DND-41 (cell line): ENCODE data around the gene TTC9C.

Experiments
- EZH2 ChIP-seq: IDR thresholded peaks from 3 replicates; pipeline ENCODE4 v1.6.1; 2012; ENCODE audit warnings: borderline replicate concordance, low read depth, mild to moderate bottlenecking, moderate library complexity, low read length, inconsistent platforms; ENCODE audit not compliant: severe bottlenecking
- TF ChIP-seq, protein P1 (sequence below): IDR thresholded peaks from 2 replicates; pipeline ENCODE4 v1.5.1; 2012; ENCODE audit warnings: borderline replicate concordance, low read length, moderate library complexity, mild to moderate bottlenecking; ENCODE audit not compliant: poor library complexity, severe bottlenecking; ENCODE audit errors: extremely low read depth

DNA sequence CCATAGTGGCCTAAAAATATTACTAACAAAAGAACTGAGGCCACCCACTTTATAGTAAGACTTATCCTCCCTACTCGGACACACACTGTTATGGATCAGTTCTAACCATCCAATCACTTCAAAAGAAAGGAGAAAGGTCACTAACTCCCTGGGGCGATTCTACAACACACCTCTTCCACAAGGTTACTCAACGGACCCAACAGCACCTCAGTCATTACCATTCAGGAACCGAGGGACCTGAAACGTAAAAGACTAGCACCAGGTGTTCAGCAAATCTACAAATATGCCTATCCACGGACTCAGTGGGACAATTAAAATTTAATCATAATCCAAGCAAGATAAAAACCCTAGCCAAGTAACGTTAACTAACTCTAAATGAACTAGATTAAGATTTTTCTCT is 2.6 kb upstream of the TTC9C start:
- TF ChIP-seq, protein P1, sequence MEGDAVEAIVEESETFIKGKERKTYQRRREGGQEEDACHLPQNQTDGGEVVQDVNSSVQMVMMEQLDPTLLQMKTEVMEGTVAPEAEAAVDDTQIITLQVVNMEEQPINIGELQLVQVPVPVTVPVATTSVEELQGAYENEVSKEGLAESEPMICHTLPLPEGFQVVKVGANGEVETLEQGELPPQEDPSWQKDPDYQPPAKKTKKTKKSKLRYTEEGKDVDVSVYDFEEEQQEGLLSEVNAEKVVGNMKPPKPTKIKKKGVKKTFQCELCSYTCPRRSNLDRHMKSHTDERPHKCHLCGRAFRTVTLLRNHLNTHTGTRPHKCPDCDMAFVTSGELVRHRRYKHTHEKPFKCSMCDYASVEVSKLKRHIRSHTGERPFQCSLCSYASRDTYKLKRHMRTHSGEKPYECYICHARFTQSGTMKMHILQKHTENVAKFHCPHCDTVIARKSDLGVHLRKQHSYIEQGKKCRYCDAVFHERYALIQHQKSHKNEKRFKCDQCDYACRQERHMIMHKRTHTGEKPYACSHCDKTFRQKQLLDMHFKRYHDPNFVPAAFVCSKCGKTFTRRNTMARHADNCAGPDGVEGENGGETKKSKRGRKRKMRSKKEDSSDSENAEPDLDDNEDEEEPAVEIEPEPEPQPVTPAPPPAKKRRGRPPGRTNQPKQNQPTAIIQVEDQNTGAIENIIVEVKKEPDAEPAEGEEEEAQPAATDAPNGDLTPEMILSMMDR: no peak
- no peak for TF ChIP-seq EZH2
